ENCODE results near the gene SUCNR1.
"Not testable (repeated sequence)": the region's sequence is repeated elsewhere in the genome, so short reads cannot be mapped to it uniquely, and the experiment has no call there.

The SUCNR1 gene, protein sequence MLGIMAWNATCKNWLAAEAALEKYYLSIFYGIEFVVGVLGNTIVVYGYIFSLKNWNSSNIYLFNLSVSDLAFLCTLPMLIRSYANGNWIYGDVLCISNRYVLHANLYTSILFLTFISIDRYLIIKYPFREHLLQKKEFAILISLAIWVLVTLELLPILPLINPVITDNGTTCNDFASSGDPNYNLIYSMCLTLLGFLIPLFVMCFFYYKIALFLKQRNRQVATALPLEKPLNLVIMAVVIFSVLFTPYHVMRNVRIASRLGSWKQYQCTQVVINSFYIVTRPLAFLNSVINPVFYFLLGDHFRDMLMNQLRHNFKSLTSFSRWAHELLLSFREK

GRCh38 chr3:151873398-151873797 is at the start of gene SUCNR1:
TSS of gene SUCNR1 (plus strand) at chr3:151873643. CDS start at chr3:151879893, 6,250 bp downstream.
- DNase-seq: peak; percentile 40

DNA sequence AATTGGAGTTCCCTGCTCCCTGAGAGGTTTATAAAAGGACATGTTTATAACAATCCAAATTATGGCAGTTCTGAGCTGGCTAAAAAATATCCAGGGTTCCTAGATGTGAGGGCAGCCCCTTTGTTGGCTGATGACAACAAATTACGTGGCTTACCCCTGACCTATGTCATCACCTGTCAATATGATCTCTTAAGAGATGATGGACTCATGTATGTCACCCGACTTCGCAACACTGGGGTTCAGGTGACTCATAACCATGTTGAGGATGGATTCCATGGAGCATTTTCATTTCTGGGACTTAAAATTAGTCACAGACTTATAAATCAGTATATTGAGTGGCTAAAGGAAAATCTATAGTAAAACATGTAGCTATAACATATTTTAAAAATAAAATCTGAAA is 45.6 kb upstream of the SUCNR1 start:
- DNase-seq: no peak

DNA sequence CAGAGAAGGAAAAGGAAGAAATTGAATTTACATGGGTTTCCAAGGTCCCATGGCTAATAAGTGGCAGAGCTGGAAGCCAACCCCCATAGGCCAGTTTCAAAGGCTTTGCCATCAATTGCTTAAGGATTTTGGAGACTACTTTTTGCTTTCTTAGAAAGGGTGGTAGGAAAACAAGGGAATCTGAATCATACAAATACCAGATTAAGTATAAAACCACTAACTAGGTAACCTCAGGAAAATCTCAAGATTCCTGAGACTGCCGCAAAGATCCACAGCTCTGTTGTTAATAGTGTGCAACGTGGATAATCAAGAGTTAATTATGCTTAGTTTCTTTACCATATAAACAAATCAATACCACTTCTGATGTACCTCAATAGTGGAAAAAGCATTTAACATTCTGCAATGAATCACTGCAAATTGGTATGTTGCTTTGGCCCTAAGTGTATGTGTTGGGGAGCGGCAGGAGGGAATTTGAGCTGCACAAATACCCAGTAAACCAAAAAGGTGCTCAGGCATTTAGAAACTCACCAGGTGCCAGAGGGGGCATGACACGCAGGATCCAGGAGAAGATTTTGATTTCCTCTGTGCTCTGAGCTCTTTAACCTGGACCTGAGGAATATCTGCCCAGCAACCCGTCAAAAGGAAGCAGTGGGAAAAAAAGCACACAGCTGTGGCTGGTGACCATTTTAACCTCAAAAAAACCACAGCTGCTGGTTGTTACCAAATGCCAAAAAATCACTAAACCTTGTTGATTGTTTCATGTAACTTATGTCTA is 37.5 kb upstream of the SUCNR1 start:
- peak; percentile 5 for DNase-seq

GRCh38 chr3:151837057-151837456 is 36.4 kb upstream of the SUCNR1 start:
- DNase-seq: no peak

DNA sequence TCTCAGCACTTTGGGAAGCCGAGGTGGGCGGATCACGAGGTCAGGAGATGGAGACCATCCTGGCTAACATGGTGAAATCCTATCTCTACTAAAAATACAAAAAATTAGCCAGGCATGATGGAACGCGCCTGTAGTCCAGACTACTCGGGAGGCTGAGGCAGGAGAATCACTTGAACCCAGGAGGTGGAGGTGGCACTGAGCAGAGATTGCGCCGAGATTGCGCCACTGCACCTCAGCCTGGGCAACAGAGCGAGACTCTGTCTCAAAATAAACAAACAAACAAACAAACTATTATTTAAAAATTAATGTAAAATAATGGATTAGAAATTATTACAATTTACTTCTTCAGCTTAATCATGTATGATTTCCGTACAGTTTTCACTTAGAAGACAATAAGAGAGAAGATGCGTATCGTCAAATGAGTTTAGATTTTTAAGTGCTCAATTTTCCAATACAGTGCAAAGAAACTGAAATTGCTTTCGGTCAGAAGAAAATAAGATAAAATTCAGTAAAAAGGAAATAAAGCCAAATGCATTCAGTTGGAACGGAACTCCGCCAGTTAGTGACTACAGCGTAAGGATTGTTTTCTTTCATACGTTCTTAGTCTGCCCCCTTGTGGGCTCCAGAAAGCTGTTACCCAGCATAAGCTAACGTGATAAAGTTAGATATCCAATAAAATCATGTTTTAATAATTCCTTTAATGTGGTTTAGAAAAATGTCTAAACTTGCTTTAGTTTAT is 34.7 kb upstream of the SUCNR1 start:
- peak; percentile 79 for DNase-seq

DNA sequence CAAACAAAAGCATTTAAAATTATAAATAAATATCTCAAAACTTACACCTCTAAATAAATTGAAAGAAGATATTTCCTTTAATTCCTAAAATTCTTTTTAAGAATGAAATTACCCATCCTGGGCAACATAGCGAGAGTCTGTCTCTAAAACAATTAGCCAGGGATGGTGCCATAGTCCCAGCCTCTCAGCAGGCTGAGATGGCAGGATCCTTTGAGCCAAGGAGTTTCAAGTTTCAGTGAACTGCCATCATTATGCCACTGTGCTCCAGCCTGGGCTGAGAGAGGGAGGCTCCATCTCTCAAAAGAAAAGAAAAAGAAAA is 34.2 kb upstream of the SUCNR1 start:
- no peak for DNase-seq

DNA sequence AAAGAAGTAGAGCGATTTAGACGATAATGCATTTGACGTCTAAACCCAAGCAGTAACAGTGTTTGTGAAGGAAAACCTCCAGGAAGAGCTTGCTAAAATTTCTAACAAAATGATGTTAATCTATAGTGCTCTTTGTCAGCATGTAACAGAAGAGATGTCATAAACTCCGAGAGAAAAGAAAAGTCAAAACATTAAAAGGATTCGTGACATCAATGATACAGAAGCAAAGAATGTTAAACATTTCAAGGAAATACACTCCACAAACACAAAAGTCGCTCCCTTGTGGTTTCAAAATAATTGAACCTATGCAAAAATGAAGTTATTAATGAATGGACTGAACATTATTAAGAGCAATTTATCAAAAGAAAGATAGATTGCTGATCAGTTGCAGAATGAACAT is 31.6 kb upstream of the SUCNR1 start:
- DNase-seq: no peak

DNA sequence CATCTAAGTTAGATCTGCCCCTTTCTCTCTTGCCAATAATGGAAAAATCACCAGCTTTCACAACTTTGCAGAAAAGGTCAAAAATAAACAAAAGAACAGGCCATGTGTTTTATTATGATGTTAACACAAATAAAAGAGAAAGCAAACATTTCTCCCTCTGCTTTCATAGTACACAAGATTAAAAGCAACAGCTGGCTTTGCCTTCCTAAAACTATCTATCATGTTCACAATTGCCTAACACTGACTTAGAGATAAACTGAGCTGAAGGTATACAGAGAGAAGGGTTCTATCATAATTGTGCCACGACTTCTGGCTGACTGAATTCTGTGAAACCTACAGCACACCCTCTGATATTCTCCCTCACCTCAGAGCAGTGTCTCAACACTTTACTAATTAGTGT is 30.2 kb upstream of the SUCNR1 start:
- DNase-seq: no peak

- no peak for DNase-seq
Observed at GRCh38 chr3:151845306-151845905, 28.0 kb upstream of the SUCNR1 start.

- not testable (repeated sequence) for DNase-seq
Observed at GRCh38 chr3:151850065-151850464, 23.4 kb upstream of the SUCNR1 start.

GRCh38 chr3:151852074-151852811 is 21.2 kb upstream of the SUCNR1 start:
- no peak for DNase-seq

DNA sequence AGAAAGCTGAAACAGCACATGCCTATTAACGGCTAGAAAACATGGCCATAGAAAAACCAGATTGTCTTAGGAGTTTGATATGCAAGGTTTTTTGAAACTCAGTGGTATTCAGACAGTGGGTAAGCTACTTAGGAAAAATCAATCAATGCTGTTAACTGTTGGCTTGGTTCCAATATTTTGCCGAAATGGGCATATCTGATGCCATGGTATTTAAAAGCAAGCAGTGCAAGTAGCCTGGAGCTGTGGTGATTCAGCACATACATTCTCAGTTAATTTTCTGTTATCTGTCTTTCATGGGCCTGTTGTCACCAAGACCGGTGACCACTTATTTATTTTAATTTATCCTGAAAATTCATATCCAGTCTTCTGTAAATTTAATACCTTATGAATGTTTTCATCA is 17.3 kb upstream of the SUCNR1 start:
- DNase-seq: no peak

DNA sequence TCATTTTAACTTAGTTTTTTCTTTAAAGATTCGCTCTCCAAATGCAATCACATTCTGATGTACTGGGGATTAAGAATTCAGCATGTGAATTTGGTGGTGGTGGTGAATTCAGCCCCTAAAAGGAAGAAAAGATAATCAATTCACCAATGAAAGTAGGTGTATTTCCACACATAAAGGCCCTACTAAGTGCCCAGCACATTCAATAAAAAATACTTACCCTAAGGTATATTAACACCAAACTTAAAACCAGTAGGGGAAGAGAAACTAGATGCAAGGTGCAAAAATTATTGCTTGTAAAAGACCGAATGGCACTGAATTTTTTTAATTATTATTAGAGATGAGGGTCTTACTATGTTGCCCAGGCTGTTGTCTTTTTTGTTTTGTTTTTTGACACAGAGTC is 16.8 kb upstream of the SUCNR1 start:
- DNase-seq: no peak

DNA sequence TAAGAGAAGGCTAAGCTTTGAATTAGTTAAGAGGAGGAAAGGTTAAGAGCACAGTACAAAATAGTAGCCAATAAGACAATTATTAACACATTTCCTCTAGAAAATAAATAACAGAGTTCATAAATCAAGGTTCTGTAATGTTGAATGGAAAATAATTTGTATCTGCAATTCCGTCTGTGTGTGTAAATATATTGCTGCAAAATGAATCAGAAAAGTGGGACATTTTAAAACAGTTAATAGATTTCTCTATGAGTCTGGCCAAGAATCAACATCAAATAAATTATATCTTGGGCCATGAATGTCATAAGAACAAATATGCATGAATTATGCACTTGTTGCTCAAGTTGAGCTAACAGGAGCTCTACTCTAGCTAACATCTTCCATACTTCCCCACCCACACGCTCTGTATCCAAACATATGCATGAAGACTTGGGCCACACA is 14.2 kb upstream of the SUCNR1 start:
- no peak for DNase-seq

GRCh38 chr3:151859905-151860304 is 13.5 kb upstream of the SUCNR1 start:
- DNase-seq: no peak

DNA sequence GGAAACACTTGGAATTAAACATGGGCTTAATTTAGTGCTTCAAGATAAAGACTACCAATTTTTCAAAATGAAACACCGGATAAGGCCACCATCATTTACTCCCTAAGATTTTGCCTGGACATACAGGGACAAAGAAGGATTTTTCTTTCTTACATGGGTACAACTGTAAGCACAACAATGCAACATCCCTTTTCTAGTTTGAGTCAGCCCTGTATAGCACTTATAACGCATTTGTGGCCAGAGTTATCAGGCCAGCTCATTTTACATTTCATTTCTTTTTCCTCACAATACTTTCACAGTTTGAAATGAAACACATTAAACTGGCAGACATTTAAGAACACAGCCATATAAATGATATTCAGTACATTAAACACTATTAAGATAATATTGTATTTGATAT is 9.8 kb upstream of the SUCNR1 start:
- no peak for DNase-seq

GRCh38 chr3:151864423-151865101 is 8.9 kb upstream of the SUCNR1 start:
- DNase-seq: no peak

DNA sequence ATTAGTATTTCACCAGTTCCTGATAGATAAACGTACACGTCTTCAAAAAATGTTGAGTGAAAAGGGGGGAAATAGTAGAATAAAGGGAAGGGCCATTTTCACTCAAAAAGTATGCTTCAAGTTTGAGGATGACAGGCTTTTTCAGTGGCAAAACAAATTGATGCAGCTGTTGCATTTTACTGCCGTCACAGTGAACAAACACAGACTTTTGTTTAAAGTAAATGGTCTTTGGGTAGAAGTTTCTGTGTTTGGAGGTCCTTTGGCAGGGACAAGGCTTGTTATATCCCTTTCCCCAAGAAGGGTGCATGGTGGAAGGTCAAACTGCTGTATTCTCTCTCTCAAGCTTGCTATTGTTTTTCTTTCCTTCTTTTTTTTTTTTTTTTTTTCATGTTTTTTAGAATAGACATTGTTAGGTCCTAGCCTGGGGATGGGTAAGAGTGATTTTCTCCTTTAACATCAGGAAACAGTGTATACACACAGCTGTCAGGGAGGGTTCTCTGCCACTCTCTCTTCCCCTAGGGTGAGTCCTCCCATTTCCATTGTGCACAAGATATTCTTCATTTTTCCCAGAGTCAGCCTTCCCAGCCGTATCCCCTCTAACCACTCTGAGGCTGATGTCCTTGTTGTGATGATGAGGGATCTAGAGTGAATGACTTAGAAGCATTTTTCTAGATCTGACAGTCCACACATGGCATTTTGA is 6.6 kb upstream of the SUCNR1 start:
- no peak for DNase-seq

GRCh38 chr3:151867666-151868065 is 5.8 kb upstream of the SUCNR1 start:
- no peak for DNase-seq

DNA sequence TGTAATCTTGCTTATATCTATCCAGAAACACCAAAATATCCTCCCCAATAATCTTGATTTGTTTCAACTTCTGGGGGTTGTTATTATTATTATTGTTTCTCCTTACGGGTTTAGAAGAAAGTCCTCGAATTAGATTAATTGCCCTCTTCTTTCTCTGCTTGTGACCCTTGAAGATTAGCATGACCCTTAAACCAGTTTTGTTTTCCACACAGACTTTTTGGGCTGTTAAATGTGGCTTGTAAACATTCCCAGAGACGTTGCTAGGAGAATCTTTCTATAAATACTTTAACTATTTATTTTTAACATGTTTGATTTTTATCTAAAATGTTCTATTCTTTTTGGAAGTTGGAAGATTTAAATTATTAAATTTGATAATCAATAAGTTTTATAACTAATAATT is 4.3 kb upstream of the SUCNR1 start:
- no peak for DNase-seq
